Spleen (tissue), 7 donors: Measurements from ENCODE around the gene SORCS1.

Experiments used
- CTCF ChIP-seq, 11 experiments: fragments of 200-600 bp in 7 of 11; fragments of 450-650 bp in 4 of 11; sonication (generic) in 4 of 11; IDR thresholded peaks in 8 of 11; conservative IDR thresholded peaks in 3 of 11; 1 replicate in 7 of 11; 2 replicates in 4 of 11; pipeline versions ENCODE4 v1.4.0 to v1.8.0; 2016 to 2021; ENCODE audit warnings: antibody characterized with exemption in 11 of 11, inconsistent platforms in 4 of 11, mild to moderate bottlenecking in 1 of 11
- POLR2A ChIP-seq, 3 donors: fragments of 450-650 bp; IDR thresholded peaks; one replicate each; pipeline ENCODE4 v1.5.1; 2017; ENCODE audit warnings: antibody characterized with exemption in 3 of 3, mild to moderate bottlenecking in 1 of 3
- POLR2AphosphoS5 ChIP-seq, 3 donors: sonication (generic); formaldehyde crosslinking; IDR thresholded peaks; one replicate each; pipeline ENCODE4 v1.5.1; 2017; ENCODE audit warnings: antibody characterized with exemption in 3 of 3
- donor health status: DM: no; HTN: no; CAD: no; lungs with moderate emphysema.
- donor health status: DM: no; HTN: no; CAD: no.
- donor health status: DM: no; HTN: no; CAD: no.

GRCh38 chr10:107163881-107164861, at the start of gene SORCS1:
- TF ChIP-seq CTCF (IDR thresholded peaks at IDR 0.05 in 8 of 11, conservative IDR thresholded peaks at IDR 0.05 in 3 of 11) (no peak), POLR2AphosphoS5 (IDR thresholded peaks at IDR 0.05) (no peak), POLR2A (IDR thresholded peaks at IDR 0.05) (no peak)
